Gastroesophageal sphincter (tissue), 4 donors: ENCODE results near the gene LRIT2. TPM values are rescaled to one million over a fixed set of nuclear protein-coding genes. Genes with fewer than 3 reads are reported as not detected.
A peak's percentile ranks its signal among the peaks of the same experiment; 100 is the strongest.

Source experiments
- ATAC-seq: fragments of 150-250 bp; one replicate; pipeline ENCODE4 v1.9.1; 2016; ENCODE audit warnings: mild to moderate bottlenecking, moderate library complexity
- H3K27ac ChIP-seq, 4 donors: fragments of 200-600 bp; sonication (generic) in 3 of 4; 1 replicate in 3 of 4; 2 replicates in 1 of 4; pipeline ENCODE4 v1.5.1; 2016 to 2019
- H3K27me3 ChIP-seq: fragments of 200-600 bp; sonication (generic); one replicate; pipeline ENCODE4 v1.5.1; 2019
- H3K36me3 ChIP-seq, 2 donors: fragments of 200-600 bp; sonication (generic); one replicate each; pipeline ENCODE4 v1.5.1; 2019; ENCODE audit warnings: control low read depth in 1 of 2
- H3K4me1 ChIP-seq, 3 donors: fragments of 200-600 bp; sonication (generic); 1 replicate in 2 of 3; 2 replicates in 1 of 3; pipeline ENCODE4 v1.5.1; 2016 to 2019; ENCODE audit warnings: control low read depth in 2 of 3
- H3K4me3 ChIP-seq, 2 donors: fragments of 200-600 bp; sonication (generic); one replicate each; pipeline ENCODE4 v1.5.1; 2019; ENCODE audit warnings: mild to moderate bottlenecking in 1 of 2, moderate library complexity in 1 of 2
- H3K9me3 ChIP-seq, 3 donors: fragments of 200-600 bp; sonication (generic); one replicate each; pipeline ENCODE4 v1.5.1; 2017 to 2019; ENCODE audit warnings: control low read depth in 2 of 3
- CTCF ChIP-seq, 4 experiments: fragments of 200-600 bp in 2 of 4; fragments of 450-650 bp in 2 of 4; sonication (generic) in 1 of 4; IDR thresholded peaks; one replicate each; pipeline ENCODE4 v1.5.1; 2017 to 2019; ENCODE audit warnings: antibody characterized with exemption in 4 of 4, mild to moderate bottlenecking in 2 of 4, moderate library complexity in 2 of 4
- EP300 ChIP-seq: sonication (generic); formaldehyde crosslinking; IDR thresholded peaks from one replicate; pipeline ENCODE4 v1.6.1; 2017; ENCODE audit warnings: antibody characterized with exemption, mild to moderate bottlenecking
- POLR2A ChIP-seq, 2 donors: fragments of 450-650 bp; IDR thresholded peaks; one replicate each; pipeline ENCODE4 v1.6.1; 2017; ENCODE audit warnings: antibody characterized with exemption in 2 of 2, mild to moderate bottlenecking in 2 of 2, moderate library complexity in 1 of 2
- POLR2AphosphoS5 ChIP-seq: sonication (generic); formaldehyde crosslinking; IDR thresholded peaks from one replicate; pipeline ENCODE4 v1.6.1; 2017; ENCODE audit warnings: antibody characterized with exemption
- WGBS, 2 donors: methylation state at CpG; one replicate each; pipeline ENCODE4 v1.1.5; 2018; ENCODE audit warnings: low coverage in 1 of 2; 5-methylcytosine and 5-hydroxymethylcytosine counted together
- total RNA-seq, 4 donors: library from RNA; depleted of rRNA; stranded (reverse); fragments of >200 nt; gene quantifications; one replicate each; pipeline ENCODE4 v1.1.0, GENCODE V29; 2016

The LRIT2 gene
- total RNA-seq, 4 donors from 2014 or later: not detected

- no peaks in the 10 kb centered on the region for H3K36me3 ChIP-seq
- 20% methylated on average over 1 of the region's 5 CpGs; no CpG with 5 or more reads in 1 of the 2 donors for WGBS, 2 donors
- TF ChIP-seq CTCF (IDR thresholded peaks at IDR 0.05) (no peak), EP300 (no peak), POLR2A (IDR thresholded peaks at IDR 0.05) (no peak), POLR2AphosphoS5 (no peak)
- H3K9me3 ChIP-seq: no peaks in the 10 kb centered on the region
- H3K27ac ChIP-seq: no peak overlapping the region
- ATAC-seq: no peak
- H3K27me3 ChIP-seq: peaks cover 83% of the 10 kb centered on the region
- H3K4me3 ChIP-seq: peak overlapping the region in 1 of 2 donors; percentile 55
- peaks cover 0 to 15% (median 8%) of the 10 kb centered on the region in 3 donors for H3K4me1 ChIP-seq
Measured at GRCh38 chr10:84193846-84194423, 31.4 kb downstream of the LRIT2 start.

GRCh38 chr10:84193327-84193726, 32.0 kb downstream of the LRIT2 start:
- H3K27me3 ChIP-seq: peaks cover 90% of the 10 kb centered on the region
- H3K27ac ChIP-seq: no peak overlapping the region
- WGBS, 2 donors: 80% methylated on average over 1 of the region's 2 CpGs; no CpG with 5 or more reads in 1 of the 2 donors
- H3K4me3 ChIP-seq: no peak overlapping the region
- no peak for ATAC-seq
- no peaks in the 10 kb centered on the region for H3K36me3 ChIP-seq
- no peaks in the 10 kb centered on the region for H3K9me3 ChIP-seq
- peaks cover 0 to 15% (median 8%) of the 10 kb centered on the region in 3 donors for H3K4me1 ChIP-seq
- TF ChIP-seq CTCF (IDR thresholded peaks at IDR 0.05): no peak
- no peak for TF ChIP-seq POLR2AphosphoS5
- TF ChIP-seq POLR2A (IDR thresholded peaks at IDR 0.05): no peak
- no peak for TF ChIP-seq EP300

GRCh38 chr10:84191106-84191505, 34.2 kb downstream of the LRIT2 start:
- no peaks in the 10 kb centered on the region for H3K36me3 ChIP-seq
- H3K9me3 ChIP-seq: no peaks in the 10 kb centered on the region
- H3K27ac ChIP-seq: no peak overlapping the region
- ATAC-seq: no peak
- H3K4me1 ChIP-seq: peaks cover 0 to 15% (median 8%) of the 10 kb centered on the region in 3 donors
- H3K27me3 ChIP-seq: peaks cover 82% of the 10 kb centered on the region
- WGBS, 2 donors: 50% methylated on average over 2 of the region's 5 CpGs; no CpG with 5 or more reads in 1 of the 2 donors
- no peak overlapping the region for H3K4me3 ChIP-seq
- no peak for TF ChIP-seq CTCF (IDR thresholded peaks at IDR 0.05)
- no peak for TF ChIP-seq EP300
- no peak for TF ChIP-seq POLR2AphosphoS5

GRCh38 chr10:84190621-84191020, 34.7 kb downstream of the LRIT2 start:
- TF ChIP-seq POLR2A (IDR thresholded peaks at IDR 0.05): no peak
- no peak for TF ChIP-seq POLR2AphosphoS5
- no peak for TF ChIP-seq CTCF (IDR thresholded peaks at IDR 0.05)
- TF ChIP-seq EP300: no peak
- no peak for ATAC-seq
- Histone ChIP-seq H3K4me3 (no peak overlapping the region), H3K36me3 (no peaks in the 10 kb centered on the region), H3K9me3 (no peaks in the 10 kb centered on the region), H3K27me3 (peaks cover 82% of the 10 kb centered on the region), H3K4me1 (peaks cover 0 to 15% (median 8%) of the 10 kb centered on the region in 3 donors), H3K27ac (no peak overlapping the region)
- WGBS, 2 donors: 60% methylated on average over 1 of the region's 3 CpGs; no CpG with 5 or more reads in 1 of the 2 donors

GRCh38 chr10:84188815-84189214, 36.5 kb downstream of the LRIT2 start:
- H3K27me3 ChIP-seq: peaks cover 79% of the 10 kb centered on the region
- no peak overlapping the region for H3K27ac ChIP-seq
- no peak overlapping the region for H3K4me3 ChIP-seq
- no peaks in the 10 kb centered on the region for H3K9me3 ChIP-seq
- no peaks in the 10 kb centered on the region for H3K36me3 ChIP-seq
- WGBS, 2 donors: no CpG with 5 or more reads among the region's 3 CpGs
- H3K4me1 ChIP-seq: peaks cover 0 to under 1% (median 0%) of the 10 kb centered on the region in 3 donors
- no peak for ATAC-seq
- TF ChIP-seq CTCF (IDR thresholded peaks at IDR 0.05): no peak
- TF ChIP-seq POLR2AphosphoS5: no peak
- no peak for TF ChIP-seq EP300
- no peak for TF ChIP-seq POLR2A (IDR thresholded peaks at IDR 0.05)
